WERI-Rb-1 (cell line): ENCODE data around the gene KIAA1217.

Experiments used
- DNase-seq: peaks from one replicate; pipeline ENCODE4 v3.0.0-alpha.2; 2020
- H3K27ac ChIP-seq: fragments of 250-450 bp; sonication (Bioruptor Pico); 2 replicates; pipeline ENCODE4 v1.5.1; 2020; ENCODE audit warnings: mild to moderate bottlenecking, moderate library complexity
- H3K27me3 ChIP-seq: fragments of 250-450 bp; sonication (Bioruptor Pico); 2 replicates; pipeline ENCODE4 v1.5.1; 2021; ENCODE audit warnings: mild to moderate bottlenecking, low read depth, moderate library complexity; ENCODE audit not compliant: insufficient read depth, severe bottlenecking
- H3K36me3 ChIP-seq: fragments of 250-450 bp; sonication (Bioruptor Pico); 2 replicates; pipeline ENCODE4 v1.5.1; 2020; ENCODE audit warnings: mild to moderate bottlenecking, moderate library complexity
- H3K4me3 ChIP-seq: 2 replicates; pipeline ENCODE4 v1.5.1; 2011; ENCODE audit warnings: low read depth, mild to moderate bottlenecking, control low read depth, low read length
- H3K9me3 ChIP-seq: fragments of 250-450 bp; sonication (Bioruptor Pico); 2 replicates; pipeline ENCODE4 v1.5.1; 2021; ENCODE audit warnings: mild to moderate bottlenecking, moderate library complexity; ENCODE audit not compliant: severe bottlenecking
- CTCF ChIP-seq: IDR thresholded peaks from 2 replicates; pipeline ENCODE4 v1.5.1; 2011; ENCODE audit warnings: low read depth, mild to moderate bottlenecking, control low read depth, inconsistent platforms, low read length

The KIAA1217 gene

GRCh38 chr10:24376731-24377130 is 167.8 kb downstream of the KIAA1217 start:
- Histone ChIP-seq H3K9me3 (no peaks in the 10 kb centered on the region), H3K27me3 (no peaks in the 10 kb centered on the region), H3K36me3 (no peaks in the 10 kb centered on the region), H3K4me3 (no peak overlapping the region), H3K27ac (no peak overlapping the region)
- no peak for DNase-seq
- TF ChIP-seq CTCF, result no peak

GRCh38 chr10:24378126-24378920 is 169.4 kb downstream of the KIAA1217 start:
- H3K4me3 ChIP-seq, result no peak overlapping the region
- H3K9me3 ChIP-seq, result no peaks in the 10 kb centered on the region
- DNase-seq, result no peak
- no peak for TF ChIP-seq CTCF
- no peaks in the 10 kb centered on the region for H3K27me3 ChIP-seq
- H3K27ac ChIP-seq, result no peak overlapping the region
- H3K36me3 ChIP-seq, result no peaks in the 10 kb centered on the region

- no peaks in the 10 kb centered on the region for H3K9me3 ChIP-seq
- TF ChIP-seq CTCF, result no peak
- DNase-seq, result peak; percentile 23
- no peaks in the 10 kb centered on the region for H3K36me3 ChIP-seq
- no peaks in the 10 kb centered on the region for H3K27me3 ChIP-seq
- H3K27ac ChIP-seq, result no peak overlapping the region
- no peak overlapping the region for H3K4me3 ChIP-seq
Measured at GRCh38 chr10:24381235-24382010, 172.5 kb downstream of the KIAA1217 start.

GRCh38 chr10:24382045-24382444 is 173.1 kb downstream of the KIAA1217 start:
- DNase-seq, result no peak
- Histone ChIP-seq H3K27ac (no peak overlapping the region), H3K27me3 (no peaks in the 10 kb centered on the region), H3K36me3 (no peaks in the 10 kb centered on the region), H3K4me3 (no peak overlapping the region), H3K9me3 (no peaks in the 10 kb centered on the region)
- TF ChIP-seq CTCF, result no peak

- H3K36me3 ChIP-seq, result no peaks in the 10 kb centered on the region
- H3K9me3 ChIP-seq, result no peaks in the 10 kb centered on the region
- no peak overlapping the region for H3K27ac ChIP-seq
- no peak for TF ChIP-seq CTCF
- DNase-seq, result no peak
- H3K4me3 ChIP-seq, result no peak overlapping the region
- H3K27me3 ChIP-seq, result no peaks in the 10 kb centered on the region
Measured at GRCh38 chr10:24382596-24382978, 173.6 kb downstream of the KIAA1217 start.
